ENCODE data around the gene ANKHD1. TPM values are rescaled to one million over a fixed set of nuclear protein-coding genes. Genes with fewer than 3 reads are reported as not detected.
A peak's percentile ranks its signal among the peaks of the same experiment; 100 is the strongest.

Gene ANKHD1
- total and polyA plus RNA-seq, 11 donors, result 41.4 to 78.8 (median 58.1) TPM

GRCh38 chr5:140573683-140574082 is 172.1 kb downstream of the ANKHD1 start:
- WGBS, 4 donors, result 89 to 95% (median 93%) methylated on average over 4 to 7 of the region's 7 CpGs
- TF ChIP-seq CTCF (IDR thresholded peaks at IDR 0.05) (no peak), POLR2A (IDR thresholded peaks at IDR 0.05) (no peak)
- Histone ChIP-seq H3K27me3 (no peaks in the 10 kb centered on the region), H3K9me3 (no peaks in the 10 kb centered on the region), H3K4me3 (no peak overlapping the region), H3K4me1 (peaks cover 6 to 65% (median 34%) of the 10 kb centered on the region in 12 donors), H3K36me3 (peaks cover 0 to 9% (median 0%) of the 10 kb centered on the region in 9 donors), H3K27ac (peak overlapping the region in 4 of 12 donors; percentile 3 to 21 (median 17))
- ATAC-seq (no peak), DNase-seq (no peak)
- intact Hi-C loops (cut with DNase I), result no loop called here

DNA sequence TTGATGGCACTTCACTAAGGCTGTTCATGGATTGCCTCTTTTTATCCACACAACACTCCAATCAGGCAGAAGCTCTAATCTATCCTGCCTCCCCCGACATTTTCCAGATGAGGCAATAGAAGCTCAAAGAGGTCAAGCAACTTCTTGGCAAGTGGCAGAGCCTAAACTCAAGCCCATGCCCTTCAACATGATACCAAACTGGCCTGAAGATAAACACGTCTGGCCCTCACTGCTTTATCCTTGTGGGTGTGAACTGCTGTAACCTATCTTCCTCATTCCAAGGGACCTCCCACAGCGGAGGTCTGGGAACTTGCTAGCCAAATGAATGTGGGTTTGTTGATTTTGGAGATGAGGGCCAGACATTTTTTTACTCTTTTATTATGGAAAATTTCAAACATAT is 172.5 kb downstream of the ANKHD1 start:
- Histone ChIP-seq H3K36me3 (peaks cover 0 to 7% (median 0%) of the 10 kb centered on the region in 9 donors), H3K9me3 (no peaks in the 10 kb centered on the region), H3K4me3 (no peak overlapping the region), H3K27me3 (no peaks in the 10 kb centered on the region), H3K27ac (peak overlapping the region in 3 of 12 donors; percentile 3 to 21 (median 20)), H3K4me1 (peaks cover 5 to 60% (median 29%) of the 10 kb centered on the region in 12 donors)
- ATAC-seq (peak in 3 of 4 donors; percentile 44 to 78 (median 64)), DNase-seq (no peak)
- TF ChIP-seq POLR2A (IDR thresholded peaks at IDR 0.05), result no peak
- no peak for TF ChIP-seq CTCF (IDR thresholded peaks at IDR 0.05)
- 27 to 40% (median 30%) methylated on average over 3 of the region's 3 CpGs for WGBS, 4 donors
- intact Hi-C loops (cut with DNase I), result no loop called here

GRCh38 chr5:140575309-140575708 is 173.7 kb downstream of the ANKHD1 start:
- Histone ChIP-seq H3K36me3 (peaks cover 0 to 4% (median 0%) of the 10 kb centered on the region in 9 donors), H3K9me3 (no peaks in the 10 kb centered on the region), H3K4me3 (no peak overlapping the region), H3K27me3 (no peaks in the 10 kb centered on the region), H3K27ac (peak overlapping the region in 2 of 12 donors; percentile 1 to 88), H3K4me1 (peaks cover 1 to 49% (median 18%) of the 10 kb centered on the region in 12 donors)
- intact Hi-C loops (cut with DNase I), result loop anchor here in 1 of 10 donors (5.0 kb wide), 1 partner anchor 47 kb away; no protein-coding TSS in a partner anchor
- TF ChIP-seq POLR2A (IDR thresholded peaks at IDR 0.05), result no peak
- peak in 8 of 12 donors; percentile 20 to 46 (median 36) for TF ChIP-seq CTCF (IDR thresholded peaks at IDR 0.05)
- 82 to 85% (median 83%) methylated on average over 8 of the region's 8 CpGs for WGBS, 4 donors
- peak in 3 of 4 donors; percentile 41 to 72 (median 55) for ATAC-seq
- peak in 3 of 5 donors; percentile 45 to 73 (median 61) for DNase-seq

DNA sequence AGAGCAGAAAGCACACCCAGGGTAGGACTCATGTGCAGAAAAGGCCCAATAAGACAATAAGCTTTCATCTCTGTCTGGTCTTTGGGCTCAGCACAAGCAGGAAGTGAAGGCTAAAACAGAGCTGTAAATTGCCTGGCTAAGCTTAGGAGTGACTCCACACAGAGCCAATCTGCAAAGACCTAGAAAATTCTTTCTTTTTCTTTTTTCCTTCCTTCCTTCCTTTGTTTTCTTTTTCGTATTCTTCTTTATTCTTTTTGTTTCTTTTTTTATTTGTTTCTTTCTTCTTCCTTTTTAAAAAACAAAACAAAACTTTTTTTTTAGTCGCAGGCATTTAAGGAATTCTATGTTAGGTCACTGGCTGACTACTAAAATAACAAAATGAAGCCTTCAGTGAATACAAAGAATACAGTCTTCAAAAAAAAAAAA is 175.2 kb downstream of the ANKHD1 start:
- 61 to 72% (median 66%) methylated on average over 2 of the region's 2 CpGs for WGBS, 4 donors
- ATAC-seq (peak in 1 of 4 donors; percentile 46), DNase-seq (no peak)
- intact Hi-C loops (cut with DNase I), result loop anchor here in 1 of 10 donors (5.0 kb wide), 1 partner anchor 46 kb away; no protein-coding TSS in a partner anchor
- no peaks in the 10 kb centered on the region for H3K9me3 ChIP-seq
- peaks cover 0 to 41% (median 6%) of the 10 kb centered on the region in 12 donors for H3K4me1 ChIP-seq
- H3K27ac ChIP-seq, result peak overlapping the region in 5 of 12 donors; percentile 15 to 88 (median 32)
- TF ChIP-seq POLR2A (IDR thresholded peaks at IDR 0.05) (no peak), CTCF (IDR thresholded peaks at IDR 0.05) (no peak)
- no peaks in the 10 kb centered on the region for H3K27me3 ChIP-seq
- H3K36me3 ChIP-seq, result no peaks in the 10 kb centered on the region
- H3K4me3 ChIP-seq, result no peak overlapping the region

Measured in heart left ventricle (tissue), 16 donors.